ENCODE measurements around the gene CNGB1. TPM values are rescaled to one million over a fixed set of nuclear protein-coding genes. Genes with fewer than 3 reads are reported as not detected.

CNGB1 gene
- total and polyA plus RNA-seq, 2 of the 13 experiments (the other 11 are each of a cell fraction or from before 2014, with no cell fraction given), result 0.02 to 0.15 TPM

DNA sequence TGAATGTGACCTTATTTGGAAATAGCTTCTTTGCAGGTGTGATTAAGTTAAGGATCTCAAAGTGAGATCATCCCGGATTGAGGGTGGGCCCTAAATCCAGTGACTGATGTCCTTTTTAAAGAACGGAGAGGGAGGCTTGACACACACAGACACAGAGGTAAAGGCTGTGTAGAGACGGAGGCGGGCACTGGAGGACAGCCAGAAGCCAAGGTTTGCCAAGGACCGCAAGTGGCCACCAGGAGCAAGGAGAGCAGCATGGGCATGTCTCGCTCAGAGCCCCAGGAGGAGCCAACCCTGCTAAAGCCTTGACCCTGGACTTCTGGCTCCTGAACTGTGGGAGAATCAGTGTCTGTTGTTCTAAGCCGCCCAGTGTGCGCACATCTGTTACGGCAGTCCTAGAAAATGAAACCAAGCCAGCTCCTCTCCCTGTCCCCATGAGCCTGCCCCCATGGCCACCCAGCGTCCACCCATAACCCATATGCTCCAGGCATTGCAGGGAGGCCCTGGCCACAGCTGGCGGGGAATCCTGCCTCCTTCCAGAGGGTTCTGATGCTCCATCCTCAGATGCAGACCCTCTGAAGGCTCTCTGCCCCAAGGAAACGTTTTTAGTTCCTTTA is 15.2 kb downstream of the CNGB1 start (continued):
- TF ChIP-seq, protein P1, sequence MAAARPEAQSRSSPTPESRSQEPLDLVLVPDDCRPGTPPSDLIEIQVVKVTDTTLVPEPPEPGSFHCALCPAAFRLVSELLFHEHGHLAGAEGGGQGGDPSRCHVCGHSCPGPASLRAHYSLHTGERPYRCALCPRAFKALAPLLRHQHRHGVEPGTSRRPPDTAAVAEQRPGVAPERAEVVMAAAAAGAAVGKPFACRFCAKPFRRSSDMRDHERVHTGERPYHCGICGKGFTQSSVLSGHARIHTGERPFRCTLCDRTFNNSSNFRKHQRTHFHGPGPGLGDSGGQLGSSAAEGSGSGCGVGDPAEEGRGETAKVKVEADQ (CRISPR knock-in tag; IDR thresholded peaks at IDR 0.05; ENCODE audit: borderline replicate concordance), result no peak
- peak; percentile 36; the same call in 1 of the 2 replicates for TF ChIP-seq ZFP91 (CRISPR knock-in tag; IDR thresholded peaks at IDR 0.05; ENCODE audit: borderline replicate concordance)

GRCh38 chr16:57953857-57954256 is 17.1 kb downstream of the CNGB1 start:
- Histone ChIP-seq H3K4me2 (ENCODE audit: low read depth, low read length) (no peak overlapping the region), H3K27ac (ENCODE audit: extremely low read length, insufficient read depth, low read length) (no peak overlapping the region), H2AFZ (ENCODE audit: low read length) (no peak overlapping the region), H3K9me3 (ENCODE audit: low read length) (no peaks in the 10 kb centered on the region), H3K27me3 (ENCODE audit: control insufficient read depth in 1 of 2, insufficient read depth in 2 of 2, low read length in 2 of 2) (peaks cover 5 to 31% of the 10 kb centered on the region in 2 experiments; a peak in 4 of 5 replicates), H3K36me3 (replicated peaks in 1 of 2; ENCODE audit: control insufficient read depth in 1 of 2, insufficient read depth in 2 of 2, low read length in 2 of 2) (no peaks in the 10 kb centered on the region), H3K9ac (ENCODE audit: insufficient read depth, low read depth, low read length) (no peak overlapping the region), H3K79me2 (ENCODE audit: insufficient read depth, low read length) (no peaks in the 10 kb centered on the region), H3K4me1 (ENCODE audit: insufficient read depth, low read length) (peaks cover 30% of the 10 kb centered on the region), H3K4me3 (replicated peaks in 1 of 3; ENCODE audit: insufficient read depth in 1 of 3, low read depth in 2 of 3, low read length in 3 of 3) (no peak overlapping the region), H4K20me1 (ENCODE audit: insufficient read depth, low read length) (peaks cover 4% of the 10 kb centered on the region; the same call in 1 of the 2 replicates)
- intact Hi-C loops (cut with micrococcal nuclease; ENCODE audit: unreplicated experiment), result no loop called here
- DNase-seq (ENCODE audit: low spot score) (no peak), ATAC-seq (no peak), FAIRE-seq (no peak)
- POLR2A ChIA-PET, result no interaction called here
- CTCF ChIA-PET (ENCODE audit: low intra/inter-chr PET ratio, low total read pairs), result no interaction called here
- 97% methylated on average over 1 of the region's 1 CpG for WGBS (ENCODE audit: low lambda C conversion rate)
- BruUV-seq (replicated peaks), result no TSS peak
- in situ Hi-C loops (cut with HindIII; ENCODE audit: extremely low pct_ligation_motif_present, low pct_unique_long_range_greater_than_20kb), result no loop called here
- TF ChIP-seq PTBP1 (IDR thresholded peaks at IDR 0.05; ENCODE audit: low read depth, low read length, poor library complexity, severe bottlenecking) (no peak), ZNF816 (CRISPR knock-in tag; IDR thresholded peaks at IDR 0.05; ENCODE audit: borderline replicate concordance) (no peak), MYPOP (CRISPR knock-in tag; IDR thresholded peaks at IDR 0.05) (no peak), RFX1 (IDR thresholded peaks at IDR 0.05) (no peak), TCF7 (IDR thresholded peaks at IDR 0.05; ENCODE audit: low read depth) (no peak), ZKSCAN5 (CRISPR knock-in tag; IDR thresholded peaks at IDR 0.05) (no peak), TEAD2 (CRISPR knock-in tag; IDR thresholded peaks at IDR 0.05) (no peak), ELF3 (CRISPR knock-in tag; IDR thresholded peaks at IDR 0.05) (no peak), EHMT2 (IDR thresholded peaks at IDR 0.05; ENCODE audit: borderline replicate concordance, low read depth, low read length) (no peak), FLYWCH1 (CRISPR knock-in tag; IDR thresholded peaks at IDR 0.05) (no peak), DPF2 (CRISPR knock-in tag; IDR thresholded peaks at IDR 0.05; ENCODE audit: borderline replicate concordance, low read depth) (no peak)
- TF ChIP-seq, protein P2, sequence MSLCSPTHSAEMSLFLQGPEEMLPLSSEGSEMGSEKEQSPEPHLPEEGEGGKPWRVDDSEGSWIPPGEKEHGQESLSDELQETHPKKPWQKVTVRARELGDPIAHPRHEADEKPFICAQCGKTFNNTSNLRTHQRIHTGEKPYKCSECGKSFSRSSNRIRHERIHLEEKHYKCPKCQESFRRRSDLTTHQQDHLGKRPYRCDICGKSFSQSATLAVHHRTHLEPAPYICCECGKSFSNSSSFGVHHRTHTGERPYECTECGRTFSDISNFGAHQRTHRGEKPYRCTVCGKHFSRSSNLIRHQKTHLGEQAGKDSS (CRISPR knock-in tag; IDR thresholded peaks at IDR 0.05; ENCODE audit: borderline replicate concordance, low read depth), result no peak

Data from HepG2 (cell line).